ENCODE measurements around the gene EIF2S1. TPM values are rescaled to one million over a fixed set of nuclear protein-coding genes. Genes with fewer than 3 reads are reported as not detected.
"Not testable (repeated sequence)": the region's sequence is repeated elsewhere in the genome, so short reads cannot be mapped to it uniquely, and the experiment has no call there.

EIF2S1 gene
- polyA plus RNA-seq, 4 donors, result 79.1 to 111 (median 101) TPM

- no peak for DNase-seq (ENCODE audit: low read depth in 4 of 4, low spot score in 2 of 4)
Observed at GRCh38 chr14:67371247-67372148, 11.4 kb downstream of the EIF2S1 start.

- DNase-seq (ENCODE audit: low read depth in 4 of 4, low spot score in 2 of 4), result no peak
Observed at GRCh38 chr14:67372833-67373232, 12.7 kb downstream of the EIF2S1 start.

- no peak for DNase-seq (ENCODE audit: low read depth in 4 of 4, low spot score in 2 of 4)
Observed at GRCh38 chr14:67373347-67373746, 13.2 kb downstream of the EIF2S1 start.

- no peak for DNase-seq (ENCODE audit: low read depth in 4 of 4, low spot score in 2 of 4)
Observed at GRCh38 chr14:67377916-67378315, 17.8 kb downstream of the EIF2S1 start.

DNA sequence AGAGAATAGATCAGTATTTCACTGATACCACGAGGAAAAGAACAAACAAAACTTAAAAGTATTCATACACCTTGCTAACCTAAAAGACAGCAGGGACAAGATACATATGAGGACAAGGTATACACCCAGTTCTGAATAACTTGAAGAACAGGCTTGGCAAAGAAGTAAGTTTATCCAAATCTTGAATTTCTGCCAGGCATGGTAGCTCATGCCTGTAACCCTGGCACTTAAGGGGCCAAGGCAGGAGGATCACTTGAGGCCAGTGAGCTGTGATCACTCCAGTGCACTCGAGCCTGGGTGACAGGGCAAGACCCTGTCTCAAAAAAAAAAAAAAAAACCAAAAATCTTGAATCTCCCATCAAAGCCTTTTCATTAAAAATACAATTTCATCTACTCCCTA lies 25.0 kb downstream of the EIF2S1 start:
- DNase-seq (ENCODE audit: low read depth in 4 of 4, low spot score in 2 of 4), result no peak

DNA sequence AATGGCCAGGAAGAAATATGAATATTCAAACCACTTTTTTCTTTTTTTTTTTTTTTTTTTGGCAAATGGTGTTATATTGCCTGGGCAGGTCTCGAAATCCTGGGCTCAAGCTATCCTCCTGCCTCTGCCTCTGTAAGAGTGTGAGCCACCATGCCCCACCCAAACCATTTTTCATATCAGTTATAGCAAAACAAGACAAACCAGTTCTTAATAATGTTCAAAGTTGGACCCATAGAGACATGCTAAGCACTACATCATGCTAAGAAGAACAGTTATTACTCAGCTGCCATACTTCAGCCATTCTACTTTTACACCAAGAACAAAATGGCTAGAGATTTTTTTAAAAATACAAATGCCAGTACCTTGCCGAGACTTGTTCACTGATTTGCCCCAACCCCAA lies 25.5 kb downstream of the EIF2S1 start:
- DNase-seq (ENCODE audit: low read depth in 4 of 4, low spot score in 2 of 4), result no peak

- DNase-seq (ENCODE audit: low read depth in 4 of 4, low spot score in 2 of 4), result no peak
Observed at GRCh38 chr14:67387195-67387594, 27.1 kb downstream of the EIF2S1 start.

DNA sequence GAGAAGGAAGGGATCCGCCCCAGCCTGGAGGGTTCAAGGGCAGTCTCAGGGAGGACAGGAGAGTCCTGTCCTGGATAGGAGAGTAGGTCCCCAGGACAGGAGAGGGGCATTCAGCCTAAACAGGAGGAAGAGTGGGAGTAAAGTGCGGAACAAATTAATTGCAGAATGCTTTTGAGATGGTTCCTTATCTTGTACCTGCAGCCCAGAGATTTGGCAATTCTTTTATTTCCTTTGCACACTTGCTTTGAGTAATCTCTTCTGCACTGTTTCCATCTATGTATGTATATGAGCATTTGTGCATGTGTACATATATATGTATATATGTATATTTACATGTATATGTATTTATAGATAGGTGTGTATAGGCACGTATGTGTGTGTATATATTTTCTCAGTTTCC lies 29.1 kb downstream of the EIF2S1 start:
- no peak for DNase-seq (ENCODE audit: low read depth in 4 of 4, low spot score in 2 of 4)

GRCh38 chr14:67389811-67390534 lies 29.8 kb downstream of the EIF2S1 start:
- no peak for DNase-seq (ENCODE audit: low read depth in 4 of 4, low spot score in 2 of 4)

DNA sequence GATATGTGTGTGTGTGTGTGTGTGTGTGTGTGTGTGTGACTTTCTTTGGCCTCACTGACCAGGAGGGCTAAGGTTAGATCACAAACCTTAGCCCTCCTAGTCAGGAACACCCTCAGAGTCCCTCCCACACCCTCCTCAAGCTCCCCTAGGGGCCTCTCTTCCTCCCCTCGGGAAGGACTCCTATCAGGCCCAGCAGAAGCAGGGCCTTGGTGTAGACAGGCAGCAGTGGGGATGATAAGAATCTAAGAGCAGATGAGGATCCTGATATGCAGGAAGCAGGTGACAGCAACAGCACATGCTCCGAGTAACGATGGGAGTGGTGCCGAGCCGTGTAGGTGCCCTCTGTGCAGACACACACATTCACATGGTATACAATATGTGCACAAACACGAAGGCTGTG lies 31.1 kb downstream of the EIF2S1 start:
- no peak for DNase-seq (ENCODE audit: low read depth in 4 of 4, low spot score in 2 of 4)

DNA sequence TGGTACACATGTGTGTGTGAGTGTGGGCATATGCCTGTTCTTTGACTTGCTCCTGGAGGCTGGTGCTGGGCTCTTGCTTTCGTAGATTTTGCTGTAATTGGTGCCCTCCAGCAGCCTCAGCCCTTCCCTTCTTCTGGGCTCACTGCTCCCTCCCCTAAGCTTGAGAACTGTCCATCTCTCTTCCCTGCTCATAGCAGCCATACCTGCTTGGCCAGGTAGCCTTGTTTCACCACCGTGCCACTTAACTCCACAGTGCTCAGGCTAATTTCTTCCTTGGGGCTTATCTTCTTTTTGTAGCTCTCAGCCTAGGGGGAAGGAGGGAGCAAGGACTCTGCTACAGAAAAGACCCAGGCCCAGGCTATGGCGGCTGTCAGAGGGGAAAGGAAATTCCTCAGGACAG lies 32.0 kb downstream of the EIF2S1 start:
- no peak for DNase-seq (ENCODE audit: low read depth in 4 of 4, low spot score in 2 of 4)

DNA sequence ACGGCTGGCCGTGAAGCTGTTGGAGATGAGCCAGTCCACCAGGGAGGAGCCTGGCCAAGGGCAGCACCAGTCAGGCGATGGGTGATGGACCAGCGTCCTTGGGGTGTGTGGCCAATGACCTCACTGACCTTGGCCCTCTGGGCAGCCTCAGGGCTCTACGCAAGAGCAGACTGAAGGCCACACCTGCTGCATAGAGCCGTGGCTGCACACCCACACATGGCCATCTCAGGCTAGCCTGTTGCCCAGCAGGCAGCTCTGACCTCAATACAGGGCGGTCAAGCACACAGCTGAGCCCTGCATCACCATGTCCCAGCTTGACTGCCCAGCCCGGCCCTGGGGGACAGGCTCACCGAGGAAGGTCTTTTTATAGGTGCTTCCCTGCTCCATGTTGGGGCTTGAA lies 32.7 kb downstream of the EIF2S1 start:
- no peak for DNase-seq (ENCODE audit: low read depth in 4 of 4, low spot score in 2 of 4)

- no peak for DNase-seq (ENCODE audit: low read depth in 4 of 4, low spot score in 2 of 4)
Observed at GRCh38 chr14:67393689-67394088, 33.6 kb downstream of the EIF2S1 start.

DNA sequence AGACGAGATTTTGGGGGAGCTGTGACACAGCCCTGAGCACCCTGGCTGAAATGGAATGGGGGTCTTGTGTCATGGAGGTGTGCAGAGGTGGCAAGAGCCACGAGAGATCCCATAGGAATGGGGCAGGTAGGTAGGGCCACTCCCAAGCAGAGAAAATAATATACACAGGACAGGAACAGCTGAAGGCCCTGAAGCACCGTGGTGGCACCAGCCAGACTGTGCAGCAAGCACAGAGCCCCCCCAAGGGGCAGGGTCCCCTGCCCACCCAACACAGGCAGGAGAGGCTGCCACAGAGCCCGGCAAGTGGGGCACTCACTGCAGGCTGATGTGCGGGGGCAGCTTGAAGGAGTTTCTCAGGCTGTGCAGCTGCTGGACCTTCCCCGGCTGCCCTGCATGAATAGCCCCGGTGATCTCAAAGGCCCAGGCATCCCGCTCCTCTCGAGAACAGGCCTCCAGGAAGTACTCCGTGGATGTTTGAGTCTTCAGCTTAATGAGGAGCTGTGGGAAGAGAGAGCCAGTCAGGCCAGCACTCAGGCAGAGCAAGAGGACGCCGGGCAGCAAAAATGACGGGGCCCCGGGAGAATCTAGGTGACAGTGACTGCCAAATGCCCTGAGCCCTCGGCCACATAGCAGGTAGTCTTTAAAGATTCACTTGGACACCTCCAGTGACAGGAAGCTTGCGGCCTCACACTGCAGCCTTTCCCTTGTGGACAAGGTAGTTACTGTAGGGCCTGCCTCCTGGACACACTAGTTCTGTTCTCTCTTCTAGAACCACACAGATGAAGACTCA lies 35.2 kb downstream of the EIF2S1 start:
- no peak for DNase-seq (ENCODE audit: low read depth in 4 of 4, low spot score in 2 of 4)

DNA sequence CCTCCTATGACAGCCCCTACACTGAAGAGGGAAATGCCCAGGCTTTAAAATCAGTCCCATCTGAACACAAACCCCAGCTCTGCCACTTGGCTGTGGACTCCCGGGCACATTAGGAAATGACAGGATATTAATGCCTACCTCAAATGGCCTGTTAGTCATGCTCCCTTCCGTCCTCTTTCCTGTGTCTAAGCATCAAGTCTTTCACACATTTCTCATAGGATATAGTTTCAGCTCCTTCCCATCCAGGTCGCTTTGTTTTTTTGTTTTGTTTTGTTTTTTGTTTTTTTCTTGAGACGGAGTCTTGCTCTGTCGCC lies 35.7 kb downstream of the EIF2S1 start:
- DNase-seq (ENCODE audit: low read depth in 4 of 4, low spot score in 2 of 4), result no peak

GRCh38 chr14:67396381-67396970 lies 36.3 kb downstream of the EIF2S1 start:
- DNase-seq (ENCODE audit: low read depth in 4 of 4, low spot score in 2 of 4), result no peak

DNA sequence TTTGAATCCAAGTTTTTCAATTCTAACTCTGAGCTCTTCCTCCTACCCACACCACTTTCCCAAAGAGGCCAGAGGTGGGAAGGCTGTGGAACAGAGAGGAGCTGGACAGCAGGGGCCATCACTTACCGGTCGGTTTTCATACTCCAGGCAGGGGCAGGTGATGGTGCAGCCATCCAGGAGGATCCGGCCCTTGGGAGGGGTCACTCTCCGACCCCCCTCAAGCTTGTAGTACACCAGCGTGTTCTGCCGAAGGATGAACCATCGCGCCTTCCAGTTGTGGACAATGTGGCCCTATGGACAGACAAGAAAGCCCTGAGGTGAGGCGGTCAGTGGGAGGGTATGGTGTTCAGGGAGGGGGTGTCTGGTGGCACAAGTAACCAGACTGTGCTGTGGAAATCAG lies 37.4 kb downstream of the EIF2S1 start:
- DNase-seq (ENCODE audit: low read depth in 4 of 4, low spot score in 2 of 4), result no peak

- no peak for DNase-seq (ENCODE audit: low read depth in 4 of 4, low spot score in 2 of 4)
Observed at GRCh38 chr14:67400434-67400833, 40.3 kb downstream of the EIF2S1 start.

GRCh38 chr14:67405771-67406170 lies 45.6 kb downstream of the EIF2S1 start:
- DNase-seq (ENCODE audit: low read depth in 4 of 4, low spot score in 2 of 4), result no peak

DNA sequence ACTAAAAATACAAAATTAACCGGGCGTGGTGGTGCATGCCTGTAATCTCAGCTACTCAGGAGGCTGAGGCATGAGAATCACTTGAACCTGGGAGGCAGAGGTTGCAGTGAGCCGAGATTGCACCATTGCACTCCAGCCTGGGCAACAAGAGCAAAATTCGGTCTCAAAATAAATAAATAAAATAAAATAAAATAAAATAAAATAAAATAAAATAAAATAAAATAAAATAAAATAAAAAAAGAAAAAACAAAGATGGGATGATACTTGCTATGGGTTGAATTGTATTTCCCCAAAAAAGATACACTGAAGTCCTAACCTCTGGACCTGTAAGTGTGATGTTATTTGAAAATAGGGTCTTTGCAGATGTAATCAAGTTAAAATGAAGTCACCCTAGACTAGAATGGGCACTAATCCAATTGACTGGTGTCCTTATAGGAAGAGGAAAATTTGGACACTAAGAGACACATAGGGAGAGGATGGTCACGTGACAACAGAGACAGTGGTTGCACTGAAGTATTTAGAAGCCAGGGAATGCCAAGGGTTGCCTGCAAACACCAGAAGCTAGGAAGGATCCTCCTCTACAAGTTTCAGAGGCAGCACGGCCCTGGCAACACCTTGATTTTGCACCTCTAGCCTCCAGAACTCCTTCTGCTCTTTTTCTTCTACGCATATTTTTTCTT lies 48.1 kb downstream of the EIF2S1 start:
- DNase-seq (ENCODE audit: low read depth in 4 of 4, low spot score in 2 of 4), result not testable (repeated sequence)
